ENCODE measurements around the gene ZNF660. TPM values are rescaled to one million over a fixed set of nuclear protein-coding genes. Genes with fewer than 3 reads are reported as not detected.
"Not testable (repeated sequence)": the region's sequence is repeated elsewhere in the genome, so short reads cannot be mapped to it uniquely, and the experiment has no call there.

The ZNF660 gene
- polyA plus RNA-seq, 1 experiment = 2.8 TPM

- POLR2A ChIA-PET = no interaction called here
These were observed 8.2 kb upstream of the ZNF660 start for GRCh38 chr3:44576613-44577012.

GRCh38 chr3:44577354-44577952 lies 7.3 kb upstream of the ZNF660 start:
- POLR2A ChIA-PET; CTCF ChIA-PET; DNase-seq (ENCODE audit: low read depth, low spot score); H3K27me3 ChIP-seq (ENCODE audit: control insufficient read depth, insufficient read depth, low read length); H3K4me3 ChIP-seq (ENCODE audit: low read depth, low read length); H3K27ac ChIP-seq (ENCODE audit: low read depth, low read length): not testable (repeated sequence)
- H3K9me3 ChIP-seq (ENCODE audit: control insufficient read depth, insufficient read depth, low read length) = peaks cover 38% of the 10 kb centered on the region

More at GRCh38 chr3:44576613-44577012, 8.2 kb upstream of the ZNF660 start:
- H3K27ac ChIP-seq (ENCODE audit: low read depth, low read length) = no peak overlapping the region
- TF ChIP-seq CTCF (IDR thresholded peaks at IDR 0.05; ENCODE audit: low read depth, low read length) = no peak
- no peaks in the 10 kb centered on the region for H3K27me3 ChIP-seq (ENCODE audit: control insufficient read depth, insufficient read depth, low read length)
- H3K9me3 ChIP-seq (ENCODE audit: control insufficient read depth, insufficient read depth, low read length) = peaks cover 44% of the 10 kb centered on the region
- CTCF ChIA-PET = no interaction called here
- H3K4me3 ChIP-seq (ENCODE audit: low read depth, low read length) = no peak overlapping the region
- no peak for DNase-seq (ENCODE audit: low read depth, low spot score)

DNA sequence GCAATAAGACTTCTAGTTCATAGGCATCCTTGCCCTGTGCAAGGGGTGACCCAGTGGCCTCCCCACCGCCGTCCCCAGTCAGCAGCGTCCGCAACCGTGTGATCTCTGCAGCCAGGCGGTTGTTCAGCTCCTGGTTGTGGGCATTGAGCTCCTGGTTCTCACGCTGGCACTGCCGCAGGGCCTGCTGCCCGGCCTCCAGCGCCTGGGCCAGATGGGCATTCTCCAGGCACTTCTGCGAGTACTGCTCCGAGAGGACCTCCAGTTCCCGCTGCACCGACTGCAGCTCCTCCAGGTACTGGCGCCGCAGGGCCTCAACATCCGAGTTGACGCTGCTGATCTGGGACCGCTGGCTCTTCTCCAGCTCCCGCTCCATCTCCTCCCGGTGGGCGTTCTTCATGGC lies 6.4 kb upstream of the ZNF660 start:
- H3K27me3 ChIP-seq (ENCODE audit: control insufficient read depth, insufficient read depth, low read length); DNase-seq (ENCODE audit: low read depth, low spot score); H3K27ac ChIP-seq (ENCODE audit: low read depth, low read length); POLR2A ChIA-PET; CTCF ChIA-PET; H3K4me3 ChIP-seq (ENCODE audit: low read depth, low read length): not testable (repeated sequence)
- peaks cover 35% of the 10 kb centered on the region for H3K9me3 ChIP-seq (ENCODE audit: control insufficient read depth, insufficient read depth, low read length)

- H3K27ac ChIP-seq (ENCODE audit: low read depth, low read length); H3K27me3 ChIP-seq (ENCODE audit: control insufficient read depth, insufficient read depth, low read length); CTCF ChIA-PET; DNase-seq (ENCODE audit: low read depth, low spot score); POLR2A ChIA-PET; H3K4me3 ChIP-seq (ENCODE audit: low read depth, low read length): not testable (repeated sequence)
- peaks cover 34% of the 10 kb centered on the region for H3K9me3 ChIP-seq (ENCODE audit: control insufficient read depth, insufficient read depth, low read length)
These were observed 5.7 kb upstream of the ZNF660 start for GRCh38 chr3:44578924-44579515.

DNA sequence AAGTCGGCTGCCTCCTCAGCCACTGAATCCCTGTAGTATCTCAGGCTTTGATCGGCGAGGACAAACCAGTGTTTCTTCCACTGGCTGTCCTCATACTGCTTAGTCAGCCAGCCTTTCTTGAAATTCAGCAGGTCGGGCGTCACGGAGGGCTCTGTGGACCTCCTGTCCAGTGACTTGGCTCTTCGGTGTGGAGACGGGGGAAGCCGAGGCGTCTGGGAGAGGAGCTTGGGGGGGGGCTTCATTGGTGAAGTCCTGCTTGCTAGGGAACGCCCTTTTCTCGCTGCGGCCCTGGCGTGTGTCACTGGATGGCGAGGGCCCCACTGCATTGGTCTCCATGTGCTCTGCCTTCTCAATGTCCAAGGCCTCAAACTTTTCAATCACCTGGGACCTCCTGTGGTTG lies 5.0 kb upstream of the ZNF660 start:
- DNase-seq (ENCODE audit: low read depth, low spot score); H3K27me3 ChIP-seq (ENCODE audit: control insufficient read depth, insufficient read depth, low read length); H3K4me3 ChIP-seq (ENCODE audit: low read depth, low read length); CTCF ChIA-PET; H3K27ac ChIP-seq (ENCODE audit: low read depth, low read length): not testable (repeated sequence)
- H3K9me3 ChIP-seq (ENCODE audit: control insufficient read depth, insufficient read depth, low read length) = peaks cover 31% of the 10 kb centered on the region
- POLR2A ChIA-PET = interaction anchor here (0.6 kb wide), 1 partner anchor 9 kb away, joined by 3 read pairs; no protein-coding TSS in a partner anchor

- POLR2A ChIA-PET; DNase-seq (ENCODE audit: low read depth, low spot score); CTCF ChIA-PET; H3K27ac ChIP-seq (ENCODE audit: low read depth, low read length); H3K4me3 ChIP-seq (ENCODE audit: low read depth, low read length); H3K27me3 ChIP-seq (ENCODE audit: control insufficient read depth, insufficient read depth, low read length): not testable (repeated sequence)
- peaks cover 31% of the 10 kb centered on the region for H3K9me3 ChIP-seq (ENCODE audit: control insufficient read depth, insufficient read depth, low read length)
These were observed 3.8 kb upstream of the ZNF660 start for GRCh38 chr3:44580971-44581370.

DNA sequence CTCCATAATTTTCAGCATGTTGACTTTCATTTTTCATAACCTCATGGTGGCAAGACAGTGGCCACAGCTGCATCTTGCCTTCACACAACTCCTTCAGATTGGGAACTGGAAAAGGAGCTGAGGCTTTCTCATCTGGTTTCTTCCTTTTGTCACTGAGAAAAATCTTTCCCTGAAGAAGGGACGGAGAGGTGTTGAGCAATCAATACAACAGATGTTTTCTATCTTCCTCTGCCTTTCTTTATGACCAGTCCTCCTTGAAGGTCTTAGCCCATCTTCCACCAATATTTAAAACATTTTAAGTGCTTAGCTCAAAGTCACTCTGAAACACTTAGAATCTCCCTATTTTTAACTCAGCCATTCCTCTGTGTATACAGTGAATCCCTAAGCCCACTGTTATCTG lies 11.9 kb downstream of the ZNF660 start:
- peaks cover 16% of the 10 kb centered on the region for H3K9me3 ChIP-seq (ENCODE audit: control insufficient read depth, insufficient read depth, low read length)
- no peak for TF ChIP-seq CTCF (IDR thresholded peaks at IDR 0.05; ENCODE audit: low read depth, low read length)
- no peak overlapping the region for H3K4me3 ChIP-seq (ENCODE audit: low read depth, low read length)
- no peak overlapping the region for H3K27ac ChIP-seq (ENCODE audit: low read depth, low read length)
- DNase-seq (ENCODE audit: low read depth, low spot score) = no peak
- ChIA-PET POLR2A (interaction anchor here (1.2 kb wide), 1 partner anchor 12 kb away, joined by 3 read pairs; the partner anchor contains the start of gene ZNF660), CTCF (interaction anchor here (1.0 kb wide), 1 partner anchor 62 kb away, joined by 3 read pairs; no protein-coding TSS in a partner anchor)
- H3K27me3 ChIP-seq (ENCODE audit: control insufficient read depth, insufficient read depth, low read length) = no peaks in the 10 kb centered on the region

All from AG04450 (cell line).